Lower lobe of right lung (tissue), 2 donors: ENCODE measurements around the gene CLASP2. TPM values are rescaled to one million over a fixed set of nuclear protein-coding genes. Genes with fewer than 3 reads are reported as not detected.

Source experiments
- ATAC-seq, 2 donors: fragments of 200-7000 bp; cut with Tn5 transposase; one replicate each; pipeline ENCODE4 v1.9.1; 2020 to 2022; ENCODE audit warnings: mild to moderate bottlenecking in 2 of 2, moderate library complexity in 2 of 2
- DNase-seq: peaks from one replicate; pipeline ENCODE4 v3.0.0-alpha.2; 2020
- H3K27ac ChIP-seq: fragments of 200-600 bp; one replicate; pipeline ENCODE4 v1.8.0; 2022
- H3K27me3 ChIP-seq: fragments of 200-600 bp; one replicate; pipeline ENCODE4 v1.8.0; 2022; ENCODE audit warnings: low read depth
- H3K36me3 ChIP-seq: fragments of 200-600 bp; one replicate; pipeline ENCODE4 v1.8.0; 2022; ENCODE audit warnings: mild to moderate bottlenecking
- H3K4me1 ChIP-seq: fragments of 200-600 bp; one replicate; pipeline ENCODE4 v1.8.0; 2022
- H3K4me3 ChIP-seq: fragments of 200-600 bp; one replicate; pipeline ENCODE4 v1.8.0; 2022; ENCODE audit warnings: mild to moderate bottlenecking
- H3K9me3 ChIP-seq: fragments of 200-600 bp; one replicate; pipeline ENCODE4 v1.8.0; 2022
- CTCF ChIP-seq: fragments of 200-600 bp; IDR thresholded peaks from one replicate; pipeline ENCODE4 v1.8.0; 2022; ENCODE audit warnings: antibody characterized with exemption, mild to moderate bottlenecking
- intact Hi-C: fragments of 100-400 bp; cut with DNase I; formaldehyde crosslinking; loops from one replicate; pipeline ENCODE4 v1.11.0; 2022
- total RNA-seq: library from RNA; stranded (reverse); fragmentation: NEBNext Ultra II Directional; extraction: Animal tissue kit (Norgen Biotek cat#: 25700); gene quantifications from one replicate; pipeline ENCODE4 v1.2.1, GENCODE V29; 2021
- donor health status: DM: no; HTN: yes; CAD: no; lungs with severe emphysema.

Gene CLASP2
- total RNA-seq, 1 donor from 2014 or later = 64.3 TPM

GRCh38 chr3:33613041-33613440, 105.0 kb downstream of the CLASP2 start:
- DNase-seq = no peak
- peaks cover 21% of the 10 kb centered on the region for H3K36me3 ChIP-seq
- no peaks in the 10 kb centered on the region for H3K9me3 ChIP-seq
- no peak for ATAC-seq
- H3K4me3 ChIP-seq = no peak overlapping the region
- no peak for TF ChIP-seq CTCF
- H3K27ac ChIP-seq = no peak overlapping the region
- no peaks in the 10 kb centered on the region for H3K4me1 ChIP-seq
- no peaks in the 10 kb centered on the region for H3K27me3 ChIP-seq
- intact Hi-C loops = no loop called here

GRCh38 chr3:33612607-33613006, 105.4 kb downstream of the CLASP2 start:
- Histone ChIP-seq H3K9me3 (no peaks in the 10 kb centered on the region), H3K4me1 (no peaks in the 10 kb centered on the region), H3K27me3 (no peaks in the 10 kb centered on the region), H3K36me3 (peaks cover 17% of the 10 kb centered on the region), H3K4me3 (no peak overlapping the region), H3K27ac (no peak overlapping the region)
- DNase-seq = no peak
- no peak for TF ChIP-seq CTCF
- no peak for ATAC-seq
- intact Hi-C loops = no loop called here

- Histone ChIP-seq H3K36me3 (peaks cover 79% of the 10 kb centered on the region), H3K9me3 (no peaks in the 10 kb centered on the region), H3K4me1 (no peaks in the 10 kb centered on the region), H3K27me3 (no peaks in the 10 kb centered on the region), H3K27ac (no peak overlapping the region), H3K4me3 (no peak overlapping the region)
- intact Hi-C loops = no loop called here
- DNase-seq (no peak), ATAC-seq (no peak)
- TF ChIP-seq CTCF = no peak
Measured at GRCh38 chr3:33602829-33603228, 115.2 kb downstream of the CLASP2 start.

- no peak overlapping the region for H3K4me3 ChIP-seq
- no peaks in the 10 kb centered on the region for H3K4me1 ChIP-seq
- ATAC-seq (peak in 1 of 2 donors; percentile 46), DNase-seq (no peak)
- no peaks in the 10 kb centered on the region for H3K9me3 ChIP-seq
- intact Hi-C loops = no loop called here
- TF ChIP-seq CTCF = no peak
- no peaks in the 10 kb centered on the region for H3K27me3 ChIP-seq
- no peak overlapping the region for H3K27ac ChIP-seq
- H3K36me3 ChIP-seq = peaks cover 30% of the 10 kb centered on the region
Measured at GRCh38 chr3:33597257-33597689, 120.8 kb downstream of the CLASP2 start.

- Histone ChIP-seq H3K4me3 (no peak overlapping the region), H3K9me3 (no peaks in the 10 kb centered on the region), H3K4me1 (no peaks in the 10 kb centered on the region), H3K36me3 (peaks cover 34% of the 10 kb centered on the region), H3K27me3 (no peaks in the 10 kb centered on the region), H3K27ac (no peak overlapping the region)
- intact Hi-C loops = no loop called here
- TF ChIP-seq CTCF = no peak
- no peak for DNase-seq
- ATAC-seq = peak; percentile 61 to 81
Measured at GRCh38 chr3:33592999-33593398, 125.1 kb downstream of the CLASP2 start.

- Histone ChIP-seq H3K36me3 (peaks cover 49% of the 10 kb centered on the region), H3K4me1 (no peaks in the 10 kb centered on the region), H3K4me3 (no peak overlapping the region), H3K9me3 (no peaks in the 10 kb centered on the region), H3K27ac (no peak overlapping the region), H3K27me3 (no peaks in the 10 kb centered on the region)
- TF ChIP-seq CTCF = no peak
- ATAC-seq (no peak), DNase-seq (no peak)
- intact Hi-C loops = no loop called here
Measured at GRCh38 chr3:33590541-33590940, 127.5 kb downstream of the CLASP2 start.
